Measurements from ENCODE around the gene ECT2. TPM values are rescaled to one million over a fixed set of nuclear protein-coding genes. Genes with fewer than 3 reads are reported as not detected.

ECT2 gene
- total RNA-seq, 2 experiments from 2014 or later = 48.2 to 52.8 TPM

- Mint-ChIP-seq H3K4me3 (no peak overlapping the region), H3K4me1 (ENCODE audit: low read depth) (no peaks in the 10 kb centered on the region), H3K9me3 (no peaks in the 10 kb centered on the region), H3K27ac (no peak overlapping the region), H3K36me3 (peaks cover 33% of the 10 kb centered on the region), H3K27me3 (no peaks in the 10 kb centered on the region)
- no peak for DNase-seq
- intact Hi-C loops (cut with micrococcal nuclease) = no loop called here
- POLR2A ChIA-PET = interaction anchor here (0.7 kb wide), 1 partner anchor 19 kb away, joined by 3 read pairs; no protein-coding TSS in a partner anchor
- CTCF ChIA-PET = no interaction called here
Observed at GRCh38 chr3:172786036-172786435, 35.5 kb downstream of the ECT2 start.

- ChIA-PET POLR2A (no interaction called here), CTCF (interaction anchor here (1.0 kb wide), 1 partner anchor 23 kb away, joined by 3 read pairs; no protein-coding TSS in a partner anchor)
- Mint-ChIP-seq H3K4me3 (no peak overlapping the region), H3K36me3 (peaks cover 38% of the 10 kb centered on the region), H3K9me3 (no peaks in the 10 kb centered on the region), H3K27ac (no peak overlapping the region), H3K4me1 (ENCODE audit: low read depth) (no peaks in the 10 kb centered on the region), H3K27me3 (no peaks in the 10 kb centered on the region)
- no peak for DNase-seq
- intact Hi-C loops (cut with micrococcal nuclease) = no loop called here
Observed at GRCh38 chr3:172787019-172787418, 36.5 kb downstream of the ECT2 start.

GRCh38 chr3:172787746-172788145 lies 37.2 kb downstream of the ECT2 start:
- H3K27ac Mint-ChIP-seq = no peak overlapping the region
- H3K4me1 Mint-ChIP-seq (ENCODE audit: low read depth) = no peaks in the 10 kb centered on the region
- H3K36me3 Mint-ChIP-seq = peaks cover 40% of the 10 kb centered on the region
- no peaks in the 10 kb centered on the region for H3K9me3 Mint-ChIP-seq
- no peaks in the 10 kb centered on the region for H3K27me3 Mint-ChIP-seq
- DNase-seq = no peak
- H3K4me3 Mint-ChIP-seq = no peak overlapping the region
- CTCF ChIA-PET = interaction anchor here (1.0 kb wide), 1 partner anchor 22 kb away, joined by 3 read pairs; no protein-coding TSS in a partner anchor
- intact Hi-C loops (cut with micrococcal nuclease) = no loop called here
- POLR2A ChIA-PET = no interaction called here

GRCh38 chr3:172799246-172799645 lies 48.7 kb downstream of the ECT2 start:
- intact Hi-C loops (cut with micrococcal nuclease) = no loop called here
- Mint-ChIP-seq H3K36me3 (peaks cover 11% of the 10 kb centered on the region), H3K4me3 (no peak overlapping the region), H3K27me3 (no peaks in the 10 kb centered on the region), H3K9me3 (no peaks in the 10 kb centered on the region), H3K4me1 (ENCODE audit: low read depth) (peaks cover 12% of the 10 kb centered on the region), H3K27ac (no peak overlapping the region)
- POLR2A ChIA-PET = interaction anchor here (0.6 kb wide), 1 partner anchor 13 kb away, joined by 3 read pairs; no protein-coding TSS in a partner anchor
- DNase-seq = no peak
- CTCF ChIA-PET = no interaction called here

GRCh38 chr3:172800156-172800555 lies 49.6 kb downstream of the ECT2 start:
- ChIA-PET POLR2A (no interaction called here), CTCF (interaction anchor here (1.0 kb wide), 1 partner anchor 128 kb away, joined by 3 read pairs; no protein-coding TSS in a partner anchor)
- Mint-ChIP-seq H3K36me3 (peaks cover 8% of the 10 kb centered on the region), H3K27me3 (no peaks in the 10 kb centered on the region), H3K4me3 (no peak overlapping the region), H3K9me3 (no peaks in the 10 kb centered on the region), H3K27ac (no peak overlapping the region), H3K4me1 (ENCODE audit: low read depth) (peaks cover 15% of the 10 kb centered on the region)
- intact Hi-C loops (cut with micrococcal nuclease) = no loop called here
- DNase-seq = no peak

GRCh38 chr3:172803489-172803888 lies 53.0 kb downstream of the ECT2 start:
- no peak for DNase-seq
- ChIA-PET CTCF (no interaction called here), POLR2A (no interaction called here)
- Mint-ChIP-seq H3K36me3 (peaks cover 15% of the 10 kb centered on the region), H3K4me3 (no peak overlapping the region), H3K27ac (no peak overlapping the region), H3K27me3 (no peaks in the 10 kb centered on the region), H3K4me1 (ENCODE audit: low read depth) (peaks cover 15% of the 10 kb centered on the region), H3K9me3 (no peaks in the 10 kb centered on the region)
- intact Hi-C loops (cut with micrococcal nuclease) = loop anchor here (2.0 kb wide), 1 partner anchor 53 kb away; the partner anchor contains the start of gene ECT2

- Mint-ChIP-seq H3K4me3 (no peak overlapping the region), H3K4me1 (ENCODE audit: low read depth) (peaks cover 15% of the 10 kb centered on the region), H3K36me3 (peaks cover 13% of the 10 kb centered on the region), H3K27ac (no peak overlapping the region), H3K27me3 (no peaks in the 10 kb centered on the region), H3K9me3 (no peaks in the 10 kb centered on the region)
- intact Hi-C loops (cut with micrococcal nuclease) = no loop called here
- CTCF ChIA-PET = no interaction called here
- POLR2A ChIA-PET = no interaction called here
- no peak for DNase-seq
Observed at GRCh38 chr3:172804323-172804722, 53.8 kb downstream of the ECT2 start.

- intact Hi-C loops (cut with micrococcal nuclease) = no loop called here
- no peaks in the 10 kb centered on the region for H3K27me3 Mint-ChIP-seq
- peaks cover 5% of the 10 kb centered on the region for H3K4me1 Mint-ChIP-seq (ENCODE audit: low read depth)
- no peaks in the 10 kb centered on the region for H3K9me3 Mint-ChIP-seq
- ChIA-PET CTCF (interaction anchor here (1.0 kb wide), 1 partner anchor 9 kb away, joined by 4 read pairs; no protein-coding TSS in a partner anchor), POLR2A (no interaction called here)
- no peak for DNase-seq
- peaks cover 12% of the 10 kb centered on the region for H3K36me3 Mint-ChIP-seq
- no peak overlapping the region for H3K27ac Mint-ChIP-seq
- H3K4me3 Mint-ChIP-seq = no peak overlapping the region
Observed at GRCh38 chr3:172808969-172809546, 58.5 kb downstream of the ECT2 start.

GRCh38 chr3:172811099-172811498 lies 60.6 kb downstream of the ECT2 start:
- Mint-ChIP-seq H3K27ac (no peak overlapping the region), H3K36me3 (peaks cover 11% of the 10 kb centered on the region), H3K4me3 (no peak overlapping the region), H3K4me1 (ENCODE audit: low read depth) (no peaks in the 10 kb centered on the region), H3K27me3 (no peaks in the 10 kb centered on the region), H3K9me3 (no peaks in the 10 kb centered on the region)
- ChIA-PET POLR2A (no interaction called here), CTCF (no interaction called here)
- no peak for DNase-seq
- intact Hi-C loops (cut with micrococcal nuclease) = no loop called here

- intact Hi-C loops (cut with micrococcal nuclease) = no loop called here
- no peak for DNase-seq
- CTCF ChIA-PET = no interaction called here
- Mint-ChIP-seq H3K4me1 (ENCODE audit: low read depth) (no peaks in the 10 kb centered on the region), H3K4me3 (no peak overlapping the region), H3K27ac (no peak overlapping the region), H3K27me3 (no peaks in the 10 kb centered on the region), H3K9me3 (no peaks in the 10 kb centered on the region), H3K36me3 (peaks cover 5% of the 10 kb centered on the region)
- POLR2A ChIA-PET = interaction anchor here (0.6 kb wide), 1 partner anchor 18 kb away, joined by 6 read pairs; no protein-coding TSS in a partner anchor
Observed at GRCh38 chr3:172813462-172813861, 62.9 kb downstream of the ECT2 start.

- no peaks in the 10 kb centered on the region for H3K4me1 Mint-ChIP-seq (ENCODE audit: low read depth)
- H3K27ac Mint-ChIP-seq = no peak overlapping the region
- ChIA-PET POLR2A (no interaction called here), CTCF (no interaction called here)
- no peaks in the 10 kb centered on the region for H3K27me3 Mint-ChIP-seq
- no peak overlapping the region for H3K4me3 Mint-ChIP-seq
- H3K36me3 Mint-ChIP-seq = peaks cover 2% of the 10 kb centered on the region
- intact Hi-C loops (cut with micrococcal nuclease) = no loop called here
- H3K9me3 Mint-ChIP-seq = no peaks in the 10 kb centered on the region
- no peak for DNase-seq
Observed at GRCh38 chr3:172814738-172815137, 64.2 kb downstream of the ECT2 start.

- ChIA-PET CTCF (no interaction called here), POLR2A (no interaction called here)
- Mint-ChIP-seq H3K9me3 (no peaks in the 10 kb centered on the region), H3K27ac (no peak overlapping the region), H3K36me3 (peaks cover 5% of the 10 kb centered on the region), H3K4me3 (no peak overlapping the region), H3K27me3 (no peaks in the 10 kb centered on the region), H3K4me1 (ENCODE audit: low read depth) (no peaks in the 10 kb centered on the region)
- intact Hi-C loops (cut with micrococcal nuclease) = no loop called here
- no peak for DNase-seq
Observed at GRCh38 chr3:172815857-172816256, 65.3 kb downstream of the ECT2 start.

GRCh38 chr3:172816281-172816680 lies 65.8 kb downstream of the ECT2 start:
- Mint-ChIP-seq H3K27ac (no peak overlapping the region), H3K36me3 (peaks cover 5% of the 10 kb centered on the region), H3K4me3 (no peak overlapping the region), H3K4me1 (ENCODE audit: low read depth) (no peaks in the 10 kb centered on the region), H3K9me3 (no peaks in the 10 kb centered on the region), H3K27me3 (no peaks in the 10 kb centered on the region)
- intact Hi-C loops (cut with micrococcal nuclease) = no loop called here
- POLR2A ChIA-PET = no interaction called here
- no peak for DNase-seq
- CTCF ChIA-PET = no interaction called here
